GM12878 (cell line): ENCODE measurements around the gene WNT5B.

Experiments used
- CBFB ChIP-seq: IDR thresholded peaks from 2 replicates; pipeline ENCODE4 v1.6.1; 2016; ENCODE audit warnings: antibody characterized with exemption, low read depth
- EZH2 ChIP-seq: IDR thresholded peaks from 2 replicates; pipeline ENCODE4 v1.6.1; 2012; ENCODE audit warnings: low read depth, mild to moderate bottlenecking, control low read depth, inconsistent platforms, low read length, borderline replicate concordance; ENCODE audit not compliant: control insufficient read depth
- GABPA ChIP-seq: IDR thresholded peaks from 2 replicates; pipeline ENCODE4 v1.6.1; 2014; ENCODE audit warnings: antibody characterized with exemption, low read depth, mild to moderate bottlenecking, inconsistent platforms
- POLR2A ChIP-seq: IDR thresholded peaks from 2 replicates; pipeline ENCODE4 v1.6.1; 2011; ENCODE audit warnings: low read depth, mild to moderate bottlenecking, low read length
- SIN3A ChIP-seq: IDR thresholded peaks from 2 replicates; pipeline ENCODE4 v1.6.1; 2012; ENCODE audit warnings: low read depth, low read length, improper control_type of control experiment
- TF ChIP-seq, protein P1 (sequence below): IDR thresholded peaks from 2 replicates; pipeline ENCODE4 v1.6.1; 2011; ENCODE audit warnings: borderline replicate concordance, low read depth, mild to moderate bottlenecking, moderate library complexity, mixed read lengths, low read length; ENCODE audit not compliant: insufficient read depth; ENCODE audit errors: extremely low read length
- TF ChIP-seq, protein P2 (sequence below): fragments of 450-650 bp; IDR thresholded peaks from 2 replicates; pipeline ENCODE4 v1.6.1; 2018; ENCODE audit warnings: borderline replicate concordance, mild to moderate bottlenecking; ENCODE audit not compliant: partially characterized antibody
- TF ChIP-seq, protein P3 (sequence below): fragments of 450-650 bp; IDR thresholded peaks from 2 replicates; pipeline ENCODE4 v1.6.1; 2017; ENCODE audit warnings: mild to moderate bottlenecking, low read depth, inconsistent platforms; ENCODE audit not compliant: poor library complexity, severe bottlenecking
- TF ChIP-seq, protein P4 (sequence below): IDR thresholded peaks from 2 replicates; pipeline ENCODE4 v1.6.1; 2011; ENCODE audit warnings: borderline replicate concordance, low read depth, mild to moderate bottlenecking, moderate library complexity, low read length; ENCODE audit not compliant: insufficient read depth, poor library complexity, severe bottlenecking
- TF ChIP-seq, protein P5 (sequence below), 3 experiments: IDR thresholded peaks in 2 of 3; conservative IDR thresholded peaks in 1 of 3; 2 replicates each; pipeline ENCODE4 v1.5.1; 2011; ENCODE audit warnings: low read depth in 3 of 3, low read length in 3 of 3, mild to moderate bottlenecking in 3 of 3, control low read depth in 2 of 3, moderate library complexity in 2 of 3, inconsistent platforms in 1 of 3, mixed read lengths in 1 of 3; ENCODE audit not compliant: control insufficient read depth in 2 of 3, insufficient read depth in 1 of 3; ENCODE audit errors: extremely low read depth in 1 of 3

DNA sequence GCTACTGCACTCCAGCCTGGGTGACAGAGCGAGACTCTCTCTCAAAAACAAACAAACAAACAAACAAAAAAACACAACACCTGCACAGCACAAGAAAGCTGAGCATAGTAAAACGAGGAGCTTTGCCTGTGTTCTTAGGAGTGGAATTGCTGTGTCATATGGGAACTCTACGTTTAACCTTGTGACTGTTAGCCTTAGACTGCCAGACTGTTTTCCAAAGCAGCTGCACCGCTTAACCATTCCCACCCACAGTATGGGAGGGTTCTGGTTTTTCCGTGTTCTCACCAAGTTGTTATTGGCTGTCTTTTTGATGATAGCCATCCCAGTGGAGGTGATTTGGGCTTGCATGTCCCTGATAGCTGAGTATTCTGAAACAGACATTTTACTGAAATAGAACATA lies 9.2 kb downstream of the WNT5B start:
- TF ChIP-seq EZH2 (no peak), CBFB (no peak), POLR2A (no peak), SIN3A (no peak), GABPA (no peak)
- TF ChIP-seq, protein P1, sequence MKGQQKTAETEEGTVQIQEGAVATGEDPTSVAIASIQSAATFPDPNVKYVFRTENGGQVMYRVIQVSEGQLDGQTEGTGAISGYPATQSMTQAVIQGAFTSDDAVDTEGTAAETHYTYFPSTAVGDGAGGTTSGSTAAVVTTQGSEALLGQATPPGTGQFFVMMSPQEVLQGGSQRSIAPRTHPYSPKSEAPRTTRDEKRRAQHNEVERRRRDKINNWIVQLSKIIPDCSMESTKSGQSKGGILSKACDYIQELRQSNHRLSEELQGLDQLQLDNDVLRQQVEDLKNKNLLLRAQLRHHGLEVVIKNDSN: no peak
- TF ChIP-seq, protein P2, sequence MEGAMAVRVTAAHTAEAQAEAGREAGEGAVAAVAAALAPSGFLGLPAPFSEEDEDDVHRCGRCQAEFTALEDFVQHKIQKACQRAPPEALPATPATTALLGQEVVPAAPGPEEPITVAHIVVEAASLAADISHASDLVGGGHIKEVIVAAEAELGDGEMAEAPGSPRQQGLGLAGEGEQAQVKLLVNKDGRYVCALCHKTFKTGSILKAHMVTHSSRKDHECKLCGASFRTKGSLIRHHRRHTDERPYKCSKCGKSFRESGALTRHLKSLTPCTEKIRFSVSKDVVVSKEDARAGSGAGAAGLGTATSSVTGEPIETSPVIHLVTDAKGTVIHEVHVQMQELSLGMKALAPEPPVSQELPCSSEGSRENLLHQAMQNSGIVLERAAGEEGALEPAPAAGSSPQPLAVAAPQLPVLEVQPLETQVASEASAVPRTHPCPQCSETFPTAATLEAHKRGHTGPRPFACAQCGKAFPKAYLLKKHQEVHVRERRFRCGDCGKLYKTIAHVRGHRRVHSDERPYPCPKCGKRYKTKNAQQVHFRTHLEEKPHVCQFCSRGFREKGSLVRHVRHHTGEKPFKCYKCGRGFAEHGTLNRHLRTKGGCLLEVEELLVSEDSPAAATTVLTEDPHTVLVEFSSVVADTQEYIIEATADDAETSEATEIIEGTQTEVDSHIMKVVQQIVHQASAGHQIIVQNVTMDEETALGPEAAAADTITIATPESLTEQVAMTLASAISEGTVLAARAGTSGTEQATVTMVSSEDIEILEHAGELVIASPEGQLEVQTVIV: no peak
- TF ChIP-seq, protein P3, sequence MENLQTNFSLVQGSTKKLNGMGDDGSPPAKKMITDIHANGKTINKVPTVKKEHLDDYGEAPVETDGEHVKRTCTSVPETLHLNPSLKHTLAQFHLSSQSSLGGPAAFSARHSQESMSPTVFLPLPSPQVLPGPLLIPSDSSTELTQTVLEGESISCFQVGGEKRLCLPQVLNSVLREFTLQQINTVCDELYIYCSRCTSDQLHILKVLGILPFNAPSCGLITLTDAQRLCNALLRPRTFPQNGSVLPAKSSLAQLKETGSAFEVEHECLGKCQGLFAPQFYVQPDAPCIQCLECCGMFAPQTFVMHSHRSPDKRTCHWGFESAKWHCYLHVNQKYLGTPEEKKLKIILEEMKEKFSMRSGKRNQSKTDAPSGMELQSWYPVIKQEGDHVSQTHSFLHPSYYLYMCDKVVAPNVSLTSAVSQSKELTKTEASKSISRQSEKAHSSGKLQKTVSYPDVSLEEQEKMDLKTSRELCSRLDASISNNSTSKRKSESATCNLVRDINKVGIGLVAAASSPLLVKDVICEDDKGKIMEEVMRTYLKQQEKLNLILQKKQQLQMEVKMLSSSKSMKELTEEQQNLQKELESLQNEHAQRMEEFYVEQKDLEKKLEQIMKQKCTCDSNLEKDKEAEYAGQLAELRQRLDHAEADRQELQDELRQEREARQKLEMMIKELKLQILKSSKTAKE: no peak
- TF ChIP-seq, protein P4, sequence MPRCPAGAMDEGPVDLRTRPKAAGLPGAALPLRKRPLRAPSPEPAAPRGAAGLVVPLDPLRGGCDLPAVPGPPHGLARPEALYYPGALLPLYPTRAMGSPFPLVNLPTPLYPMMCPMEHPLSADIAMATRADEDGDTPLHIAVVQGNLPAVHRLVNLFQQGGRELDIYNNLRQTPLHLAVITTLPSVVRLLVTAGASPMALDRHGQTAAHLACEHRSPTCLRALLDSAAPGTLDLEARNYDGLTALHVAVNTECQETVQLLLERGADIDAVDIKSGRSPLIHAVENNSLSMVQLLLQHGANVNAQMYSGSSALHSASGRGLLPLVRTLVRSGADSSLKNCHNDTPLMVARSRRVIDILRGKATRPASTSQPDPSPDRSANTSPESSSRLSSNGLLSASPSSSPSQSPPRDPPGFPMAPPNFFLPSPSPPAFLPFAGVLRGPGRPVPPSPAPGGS: no peak
- TF ChIP-seq, protein P5, sequence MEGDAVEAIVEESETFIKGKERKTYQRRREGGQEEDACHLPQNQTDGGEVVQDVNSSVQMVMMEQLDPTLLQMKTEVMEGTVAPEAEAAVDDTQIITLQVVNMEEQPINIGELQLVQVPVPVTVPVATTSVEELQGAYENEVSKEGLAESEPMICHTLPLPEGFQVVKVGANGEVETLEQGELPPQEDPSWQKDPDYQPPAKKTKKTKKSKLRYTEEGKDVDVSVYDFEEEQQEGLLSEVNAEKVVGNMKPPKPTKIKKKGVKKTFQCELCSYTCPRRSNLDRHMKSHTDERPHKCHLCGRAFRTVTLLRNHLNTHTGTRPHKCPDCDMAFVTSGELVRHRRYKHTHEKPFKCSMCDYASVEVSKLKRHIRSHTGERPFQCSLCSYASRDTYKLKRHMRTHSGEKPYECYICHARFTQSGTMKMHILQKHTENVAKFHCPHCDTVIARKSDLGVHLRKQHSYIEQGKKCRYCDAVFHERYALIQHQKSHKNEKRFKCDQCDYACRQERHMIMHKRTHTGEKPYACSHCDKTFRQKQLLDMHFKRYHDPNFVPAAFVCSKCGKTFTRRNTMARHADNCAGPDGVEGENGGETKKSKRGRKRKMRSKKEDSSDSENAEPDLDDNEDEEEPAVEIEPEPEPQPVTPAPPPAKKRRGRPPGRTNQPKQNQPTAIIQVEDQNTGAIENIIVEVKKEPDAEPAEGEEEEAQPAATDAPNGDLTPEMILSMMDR (IDR thresholded peaks at IDR 0.05 in 2 of 3, conservative IDR thresholded peaks at IDR 0.05 in 1 of 3; ENCODE audit: control insufficient read depth in 2 of 3, extremely low read depth in 1 of 3, insufficient read depth in 1 of 3, low read depth in 3 of 3, low read length in 3 of 3): no peak
